GM12875 (cell line): Measurements from ENCODE around the gene FECH.

Experiments
- H3K4me3 ChIP-seq: one replicate; pipeline ENCODE4 v1.5.1; 2011; ENCODE audit warnings: low read depth, low read length, control low read depth
- CTCF ChIP-seq: IDR thresholded peaks from 2 replicates; pipeline ENCODE4 v1.5.1; 2011; ENCODE audit warnings: low read depth, mild to moderate bottlenecking, control low read depth, inconsistent platforms, low read length, moderate library complexity, borderline replicate concordance; ENCODE audit not compliant: insufficient read depth

Gene FECH

GRCh38 chr18:57561261-57561660 lies 25.2 kb downstream of the FECH start:
- TF ChIP-seq CTCF, result no peak
- H3K4me3 ChIP-seq, result no peak overlapping the region

- no peak for TF ChIP-seq CTCF
- no peak overlapping the region for H3K4me3 ChIP-seq
Measured at GRCh38 chr18:57559314-57559713, 27.2 kb downstream of the FECH start.

DNA sequence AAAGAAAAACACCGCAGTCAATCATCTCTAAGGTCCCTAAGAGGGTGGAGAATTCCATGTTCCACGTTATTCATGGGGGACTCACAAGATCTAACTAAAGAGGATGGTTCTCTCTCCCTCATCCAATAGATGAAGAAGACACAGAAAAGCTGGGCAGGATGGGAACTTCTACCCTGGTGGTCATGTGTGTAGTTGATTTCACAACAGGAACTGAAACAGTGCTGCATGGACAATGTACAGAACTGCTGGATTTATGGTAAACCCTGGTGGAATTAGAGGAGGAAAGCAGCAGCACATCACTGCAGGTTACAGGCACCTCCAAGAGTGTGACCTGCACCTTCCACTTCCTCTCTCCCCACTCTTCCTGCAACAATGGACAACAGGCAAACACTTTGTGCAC lies 31.4 kb downstream of the FECH start:
- no peak for TF ChIP-seq CTCF
- H3K4me3 ChIP-seq, result no peak overlapping the region

DNA sequence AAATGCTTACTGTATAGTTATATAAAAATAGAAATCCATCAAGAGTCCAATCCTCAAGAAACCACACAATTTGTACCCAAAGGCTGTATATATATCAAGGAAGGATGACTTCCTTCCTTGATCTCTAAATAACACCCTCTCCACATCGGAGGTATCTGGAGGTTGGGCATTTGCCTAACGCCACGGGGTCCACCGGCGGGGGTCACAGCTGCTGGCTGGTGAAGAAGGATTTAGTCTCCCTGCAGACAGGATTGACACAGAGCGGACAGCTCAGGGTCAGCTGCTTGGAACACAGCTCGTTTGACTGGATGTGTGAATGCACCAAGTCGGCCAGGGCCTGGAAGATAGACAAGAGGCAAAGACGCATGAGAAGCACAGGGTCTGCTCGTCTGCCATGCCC lies 36.0 kb downstream of the FECH start:
- no peak for TF ChIP-seq CTCF
- no peak overlapping the region for H3K4me3 ChIP-seq

DNA sequence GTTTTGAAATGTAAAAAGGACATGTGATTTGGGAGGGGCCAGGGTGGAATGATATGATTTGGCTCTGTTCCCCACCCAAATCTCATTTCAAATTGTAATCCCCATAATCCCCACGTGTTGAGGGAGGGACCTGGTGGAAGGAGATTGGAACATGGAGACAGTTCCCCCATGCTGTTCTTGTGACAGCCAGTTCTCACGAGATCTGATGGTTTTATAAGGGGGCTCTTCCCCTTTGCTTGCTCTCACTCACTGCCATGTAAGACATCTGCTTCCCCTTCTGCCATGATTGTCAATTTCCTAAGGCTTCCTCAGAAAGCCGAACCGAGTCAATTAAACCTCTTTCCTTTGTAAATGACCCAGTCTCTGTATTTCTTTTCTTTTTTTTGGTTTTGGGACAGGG lies 39.2 kb downstream of the FECH start:
- no peak for TF ChIP-seq CTCF
- H3K4me3 ChIP-seq, result no peak overlapping the region

DNA sequence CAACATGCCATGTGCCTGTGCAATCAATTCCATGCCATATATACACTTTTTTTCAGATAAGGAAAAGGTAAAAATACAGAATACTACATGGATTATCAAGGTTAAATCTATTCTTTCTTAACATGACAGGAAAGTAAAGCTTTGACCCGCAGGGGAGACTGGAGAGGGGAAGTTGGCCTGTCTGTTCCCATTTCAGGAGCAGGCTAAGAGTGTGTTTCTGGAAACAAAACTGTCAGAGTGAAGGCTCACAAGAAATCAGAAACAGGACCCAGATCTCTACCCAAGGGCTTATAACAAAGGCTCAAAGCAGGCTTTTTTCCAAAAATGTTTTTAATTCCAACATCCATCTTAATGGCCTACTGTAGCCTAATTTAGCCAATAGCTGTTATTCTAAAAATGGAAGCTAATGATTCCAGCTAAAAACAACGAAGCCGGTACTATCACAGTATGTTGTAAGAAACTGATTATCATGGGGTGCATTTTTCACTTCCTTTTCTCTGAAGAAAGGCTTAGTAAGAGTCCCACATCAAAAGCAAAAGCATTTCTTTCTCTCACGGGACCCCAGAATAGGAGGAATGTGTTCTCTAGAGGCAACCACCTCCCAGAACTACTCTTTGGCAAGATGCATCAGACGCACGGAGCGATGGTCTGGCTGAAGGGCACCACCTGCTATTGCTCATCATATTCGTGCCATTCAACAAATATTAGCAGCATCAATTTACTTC lies 41.4 kb downstream of the FECH start:
- no peak overlapping the region for H3K4me3 ChIP-seq
- no peak for TF ChIP-seq CTCF

DNA sequence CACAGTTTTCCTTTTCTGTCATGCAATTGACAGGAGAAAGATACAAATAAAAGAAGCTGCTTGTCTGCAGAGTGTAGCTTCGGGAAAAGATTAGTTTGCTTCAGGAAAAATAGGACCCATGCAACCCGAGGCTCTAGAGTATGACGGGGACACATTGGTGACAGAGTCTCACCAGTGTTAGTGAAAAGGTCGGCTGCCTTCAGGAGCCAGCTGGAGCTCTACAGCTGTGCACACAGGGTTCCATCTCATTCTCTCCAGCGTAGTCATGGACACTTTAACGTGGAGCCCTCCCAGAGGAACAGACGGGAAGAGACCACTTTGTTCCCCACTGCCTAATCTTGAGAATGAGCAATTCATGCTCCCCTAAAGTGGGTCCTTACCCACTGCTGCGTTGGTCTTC lies 42.9 kb downstream of the FECH start:
- TF ChIP-seq CTCF, result no peak
- H3K4me3 ChIP-seq, result no peak overlapping the region
